ENCODE data around the gene TIRAP. TPM values are rescaled to one million over a fixed set of nuclear protein-coding genes. Genes with fewer than 3 reads are reported as not detected.

Gene TIRAP
- total RNA-seq, 1 donor from 2014 or later: 6.0 TPM

GRCh38 chr11:126337474-126338241 is 54.8 kb downstream of the TIRAP start:
- H3K36me3 ChIP-seq: peaks cover 13% of the 10 kb centered on the region
- intact Hi-C loops (cut with micrococcal nuclease): no loop called here
- no peak for DNase-seq
- H3K27ac ChIP-seq (replicated peaks): peak overlapping the region; percentile 52
- TF ChIP-seq CTCF (IDR thresholded peaks at IDR 0.05; ENCODE audit: borderline replicate concordance): no peak
- no peaks in the 10 kb centered on the region for H3K9me3 ChIP-seq (replicated peaks)
- no peak overlapping the region for H3K4me3 ChIP-seq
- no peaks in the 10 kb centered on the region for H3K27me3 ChIP-seq (ENCODE audit: low read depth)
- H3K4me1 ChIP-seq: peaks cover 79% of the 10 kb centered on the region

- Histone ChIP-seq H3K27ac (replicated peaks) (peak overlapping the region; percentile 76), H3K36me3 (peaks cover 21% of the 10 kb centered on the region), H3K4me1 (peaks cover 77% of the 10 kb centered on the region), H3K9me3 (replicated peaks) (no peaks in the 10 kb centered on the region), H3K27me3 (ENCODE audit: low read depth) (no peaks in the 10 kb centered on the region), H3K4me3 (no peak overlapping the region)
- no peak for TF ChIP-seq CTCF (IDR thresholded peaks at IDR 0.05; ENCODE audit: borderline replicate concordance)
- no peak for DNase-seq
- intact Hi-C loops (cut with micrococcal nuclease): no loop called here
These were observed 55.6 kb downstream of the TIRAP start for GRCh38 chr11:126338346-126339055.

GRCh38 chr11:126339073-126339862 is 56.4 kb downstream of the TIRAP start:
- peaks cover 77% of the 10 kb centered on the region for H3K4me1 ChIP-seq
- intact Hi-C loops (cut with micrococcal nuclease): no loop called here

GRCh38 chr11:126339863-126340434 is 57.1 kb downstream of the TIRAP start:
- Histone ChIP-seq H3K4me3 (no peak overlapping the region), H3K9me3 (replicated peaks) (no peaks in the 10 kb centered on the region), H3K4me1 (peaks cover 73% of the 10 kb centered on the region), H3K27ac (replicated peaks) (peak overlapping the region; percentile 76), H3K36me3 (peaks cover 35% of the 10 kb centered on the region), H3K27me3 (ENCODE audit: low read depth) (no peaks in the 10 kb centered on the region)
- intact Hi-C loops (cut with micrococcal nuclease): no loop called here
- peak; percentile 81 for DNase-seq
- no peak for TF ChIP-seq CTCF (IDR thresholded peaks at IDR 0.05; ENCODE audit: borderline replicate concordance)

More at GRCh38 chr11:126339073-126339862, 56.4 kb downstream of the TIRAP start:
- no peak for TF ChIP-seq CTCF (IDR thresholded peaks at IDR 0.05; ENCODE audit: borderline replicate concordance)
- DNase-seq: no peak
- Histone ChIP-seq H3K27ac (replicated peaks) (peak overlapping the region; percentile 76), H3K27me3 (ENCODE audit: low read depth) (no peaks in the 10 kb centered on the region), H3K9me3 (replicated peaks) (no peaks in the 10 kb centered on the region), H3K4me3 (no peak overlapping the region), H3K36me3 (peaks cover 29% of the 10 kb centered on the region)

All from left ventricle myocardium inferior (tissue), 1 donor.